HUDEP-2 (cell line): Measurements from ENCODE around the gene WDR45.

Source experiments
- DNase-seq, 76 experiments: peaks; one replicate each; lab custom pipeline; 2025; ENCODE audit not compliant: unreplicated experiment in 76 of 76; lab: John Stamatoyannopoulos, UW

The WDR45 gene

GRCh38 chrX:49075347-49075746 is 4.3 kb downstream of the WDR45 start:
- DNase-seq: peak in 48 of 76 experiments; percentile 0 to 68 (median 22)

- DNase-seq: peak in 73 of 76 experiments; percentile 42 to 91 (median 82)
Measured at GRCh38 chrX:49073601-49074575, 5.8 kb downstream of the WDR45 start, which contains the start of gene PRAF2. TSS of gene PRAF2 (minus strand) at chrX:49074002. CDS start at chrX:49073987, 15 bp downstream.

DNA sequence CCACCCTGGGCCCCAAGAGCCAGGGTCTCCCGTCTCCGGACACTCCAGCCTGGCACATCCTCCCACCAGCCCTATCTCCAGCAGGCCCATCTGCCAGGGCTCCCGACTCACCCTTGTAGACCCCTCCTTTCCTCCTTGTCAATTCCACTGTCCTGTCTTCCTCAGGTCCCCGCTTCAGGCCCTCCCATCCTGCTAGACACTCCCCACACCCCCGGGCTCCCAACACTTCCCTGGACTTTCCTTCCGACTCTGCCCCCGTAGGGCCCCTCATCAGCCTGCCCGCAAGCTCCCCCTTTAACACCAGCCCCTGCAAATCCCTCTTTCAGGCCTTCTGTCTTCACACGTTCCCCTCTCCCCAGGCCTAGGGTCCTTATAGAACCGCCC is 7.0 kb downstream of the WDR45 start:
- DNase-seq: no peak

- DNase-seq: peak in 21 of 76 experiments; percentile 1 to 63 (median 18)
Measured at GRCh38 chrX:49071877-49072711, 7.6 kb downstream of the WDR45 start.

DNA sequence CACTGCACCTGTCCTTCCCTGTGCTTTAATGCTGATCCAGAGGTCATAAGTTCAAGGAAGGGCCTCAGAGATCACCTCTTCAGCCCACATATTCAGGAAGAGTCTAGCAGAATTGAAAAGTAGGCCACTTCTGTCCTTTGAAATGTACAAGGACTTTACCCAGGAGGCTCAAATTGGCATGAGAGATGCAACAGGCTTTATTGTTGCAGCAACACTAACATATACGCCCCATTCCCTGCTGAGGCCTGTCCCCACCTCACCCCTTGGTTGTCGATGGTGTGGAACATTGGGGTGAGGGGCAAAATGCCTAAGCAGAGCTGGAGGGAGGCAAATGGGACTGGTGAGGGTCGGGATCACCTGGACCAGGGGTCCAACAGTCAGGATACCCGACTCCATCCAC is 8.7 kb downstream of the WDR45 start:
- DNase-seq: no peak

DNA sequence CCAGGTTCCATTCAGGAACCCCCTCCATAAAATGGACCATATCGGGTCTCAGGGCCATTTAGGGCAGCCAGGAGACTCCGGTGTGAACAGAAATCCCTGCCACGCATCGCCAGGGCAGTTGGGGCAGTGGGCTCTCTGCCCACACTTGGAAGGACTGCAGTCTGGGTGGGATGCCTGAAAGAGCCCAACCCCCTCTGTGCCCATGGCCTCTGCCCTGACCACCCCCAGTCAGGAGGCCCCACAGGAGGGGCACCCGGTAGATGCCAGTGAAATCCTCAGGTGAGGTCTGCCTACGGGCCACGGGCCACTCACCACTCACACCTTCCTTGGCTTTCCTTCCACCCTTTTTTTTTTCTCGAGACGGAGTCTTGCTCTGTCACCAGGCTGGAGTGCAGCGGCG is 10.6 kb downstream of the WDR45 start:
- no peak for DNase-seq

DNA sequence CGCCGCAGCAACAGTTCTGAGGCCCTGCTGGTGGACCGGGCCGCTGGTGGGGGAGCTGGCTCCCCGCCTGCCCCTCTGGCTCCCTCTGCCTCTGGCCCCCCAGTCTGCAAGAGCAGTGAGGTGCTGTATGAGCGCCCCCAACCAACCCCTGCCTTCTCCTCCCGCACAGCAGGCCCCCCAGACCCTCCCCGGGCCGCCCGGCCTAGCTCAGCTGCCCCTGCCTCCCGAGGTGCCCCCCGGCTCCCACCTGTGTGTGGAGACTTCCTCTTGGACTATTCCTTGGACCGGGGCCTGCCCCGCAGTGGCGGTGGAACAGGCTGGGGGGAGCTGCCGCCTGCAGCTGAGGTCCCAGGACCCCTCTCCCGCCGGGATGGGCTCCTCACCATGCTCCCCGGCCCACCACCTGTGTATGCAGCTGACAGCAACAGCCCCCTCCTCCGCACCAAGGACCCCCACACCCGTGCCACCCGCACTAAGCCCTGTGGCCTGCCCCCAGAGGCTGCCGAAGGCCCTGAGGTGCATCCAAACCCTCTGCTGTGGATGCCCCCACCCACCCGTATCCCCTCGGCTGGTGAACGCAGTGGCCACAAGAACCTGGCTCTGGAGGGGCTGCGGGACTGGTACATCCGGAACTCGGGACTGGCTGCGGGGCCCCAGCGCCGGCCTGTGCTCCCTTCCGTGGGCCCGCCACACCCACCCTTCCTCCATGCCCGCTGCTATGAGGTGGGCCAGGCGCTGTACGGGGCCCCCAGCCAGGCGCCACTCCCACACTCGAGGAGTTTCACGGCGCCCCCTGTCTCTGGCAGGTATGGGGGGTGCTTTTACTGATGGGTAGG is 12.2 kb downstream of the WDR45 start:
- no peak for DNase-seq

DNA sequence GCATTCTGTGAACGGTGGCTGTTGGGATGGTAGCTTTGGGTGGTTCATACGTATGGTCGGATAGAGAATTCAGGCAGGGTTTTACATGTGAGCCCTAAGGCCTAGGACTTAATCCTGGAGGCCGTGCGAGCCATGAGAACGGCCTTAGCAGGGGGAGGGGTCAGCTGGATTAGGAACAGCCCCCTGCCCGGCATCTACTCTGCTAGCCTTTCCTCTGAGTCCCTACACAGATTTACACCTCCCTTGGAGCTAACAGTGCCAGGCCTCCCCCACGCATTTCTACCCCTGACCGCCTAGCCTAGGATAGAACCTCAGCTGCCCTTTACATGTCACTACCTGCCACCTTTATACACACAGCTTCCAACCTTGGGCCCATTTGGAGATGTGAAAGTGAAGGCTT is 13.0 kb downstream of the WDR45 start:
- no peak for DNase-seq

GRCh38 chrX:49066278-49066677 is 13.4 kb downstream of the WDR45 start:
- DNase-seq: no peak

- no peak for DNase-seq
Measured at GRCh38 chrX:49064735-49065134, 15.0 kb downstream of the WDR45 start.

GRCh38 chrX:49064303-49064702 is 15.4 kb downstream of the WDR45 start:
- no peak for DNase-seq

DNA sequence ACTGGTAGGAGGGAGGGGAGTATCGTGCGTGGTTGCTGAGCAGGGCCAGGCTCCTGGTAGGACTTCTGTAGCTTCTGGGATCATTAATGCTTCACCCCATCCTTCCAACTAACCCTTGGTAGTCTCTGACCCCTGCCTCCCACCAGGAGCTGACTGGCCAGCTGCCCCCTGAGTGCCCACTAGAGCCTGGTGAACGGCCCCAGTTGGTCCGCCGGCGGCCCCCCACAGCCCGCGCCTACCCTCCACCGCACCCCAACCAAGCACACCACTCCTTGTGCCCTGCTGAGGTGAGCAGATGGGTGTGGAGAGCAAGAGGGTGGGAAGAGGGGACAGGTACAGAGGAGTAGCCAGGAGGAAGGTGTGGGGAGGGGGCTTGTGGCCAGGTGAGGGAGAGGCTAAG is 16.0 kb downstream of the WDR45 start:
- DNase-seq: no peak

GRCh38 chrX:49061916-49062315 is 17.8 kb downstream of the WDR45 start:
- no peak for DNase-seq

GRCh38 chrX:49061490-49061889 is 18.2 kb downstream of the WDR45 start:
- no peak for DNase-seq

DNA sequence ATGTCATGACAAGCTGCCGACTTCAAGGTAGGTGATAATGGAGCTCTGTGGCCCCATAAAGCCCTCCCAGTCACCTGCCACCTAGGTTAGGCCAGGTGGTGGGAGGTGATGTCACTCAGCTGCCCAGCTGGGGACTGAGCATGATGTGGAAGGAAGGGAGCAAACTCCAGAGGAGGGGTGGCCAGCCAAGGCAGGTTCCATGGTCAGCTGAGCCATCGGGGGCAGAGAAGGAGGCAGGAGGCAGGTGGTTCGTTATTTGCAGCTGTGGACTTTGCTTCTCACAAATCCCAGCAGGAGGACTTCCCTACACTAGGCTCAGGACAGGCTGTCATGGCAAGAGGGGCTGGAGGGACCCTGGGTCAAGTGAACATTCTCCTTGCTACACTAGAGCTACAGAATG is 18.8 kb downstream of the WDR45 start:
- DNase-seq: no peak

DNA sequence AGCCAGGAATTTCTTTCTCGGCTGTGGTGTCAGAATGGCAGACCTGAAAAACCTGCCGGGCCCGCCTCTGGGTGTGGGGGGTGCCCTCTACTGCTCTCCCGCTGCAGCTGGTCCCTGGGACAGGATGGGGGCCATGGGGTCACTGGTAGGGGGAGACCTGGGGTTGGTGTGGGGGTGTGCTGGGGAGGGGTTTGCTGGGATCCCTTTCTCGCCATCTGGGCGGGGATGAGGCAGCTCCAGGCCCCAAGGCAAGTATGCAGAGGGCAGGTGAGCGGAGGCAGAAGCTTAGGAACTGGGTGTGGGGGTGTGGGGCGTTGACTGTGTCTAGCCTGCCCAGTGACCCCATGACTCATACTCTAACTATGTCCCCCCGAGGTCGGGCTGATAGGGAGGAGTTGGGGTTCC is 20.0 kb downstream of the WDR45 start:
- no peak for DNase-seq

DNA sequence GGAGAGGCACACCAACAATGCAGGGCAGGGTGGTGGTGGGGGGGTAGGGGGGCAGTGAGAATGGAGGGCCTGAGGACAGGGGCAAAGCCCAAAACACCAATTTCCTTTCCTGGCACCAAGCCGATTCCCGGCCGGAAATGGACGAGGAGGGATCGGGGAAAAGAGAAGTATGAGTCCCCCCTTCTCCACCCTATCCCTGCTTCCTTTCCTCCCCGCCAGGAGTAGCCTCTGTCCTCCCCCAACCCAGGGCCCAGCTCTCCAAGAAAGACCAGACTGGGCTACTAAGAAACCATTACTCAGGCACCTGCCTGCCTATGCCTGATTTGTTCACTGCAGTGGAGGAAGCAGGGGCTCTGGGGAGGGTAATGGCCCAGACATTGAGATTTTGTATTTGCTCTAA is 20.5 kb downstream of the WDR45 start:
- DNase-seq: no peak

- no peak for DNase-seq
Measured at GRCh38 chrX:49058794-49059193, 20.9 kb downstream of the WDR45 start, which contains the start of gene CCDC120. TSS of gene CCDC120 (plus strand) at chrX:49058999. CDS start at chrX:49062042, 3,043 bp downstream.

GRCh38 chrX:49054073-49054762 is 25.5 kb downstream of the WDR45 start:
- DNase-seq: no peak
